Measurements from ENCODE around the gene CCDC192.
"Not testable (repeated sequence)": the region's sequence is repeated elsewhere in the genome, so short reads cannot be mapped to it uniquely, and the experiment has no call there.

CCDC192 gene, protein sequence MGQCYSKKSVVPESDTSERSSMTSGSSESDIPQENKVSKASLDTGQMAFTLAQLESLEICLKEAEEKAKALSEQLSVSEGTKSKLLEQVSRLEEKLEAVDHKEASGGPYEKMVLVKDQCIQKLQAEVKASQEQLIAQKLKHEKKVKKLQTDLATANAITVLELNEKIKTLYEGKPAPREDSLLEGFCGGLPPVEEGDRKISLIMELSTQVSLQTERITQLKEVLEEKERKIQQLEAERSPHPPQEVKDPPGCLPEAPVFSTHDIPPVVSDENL

DNA sequence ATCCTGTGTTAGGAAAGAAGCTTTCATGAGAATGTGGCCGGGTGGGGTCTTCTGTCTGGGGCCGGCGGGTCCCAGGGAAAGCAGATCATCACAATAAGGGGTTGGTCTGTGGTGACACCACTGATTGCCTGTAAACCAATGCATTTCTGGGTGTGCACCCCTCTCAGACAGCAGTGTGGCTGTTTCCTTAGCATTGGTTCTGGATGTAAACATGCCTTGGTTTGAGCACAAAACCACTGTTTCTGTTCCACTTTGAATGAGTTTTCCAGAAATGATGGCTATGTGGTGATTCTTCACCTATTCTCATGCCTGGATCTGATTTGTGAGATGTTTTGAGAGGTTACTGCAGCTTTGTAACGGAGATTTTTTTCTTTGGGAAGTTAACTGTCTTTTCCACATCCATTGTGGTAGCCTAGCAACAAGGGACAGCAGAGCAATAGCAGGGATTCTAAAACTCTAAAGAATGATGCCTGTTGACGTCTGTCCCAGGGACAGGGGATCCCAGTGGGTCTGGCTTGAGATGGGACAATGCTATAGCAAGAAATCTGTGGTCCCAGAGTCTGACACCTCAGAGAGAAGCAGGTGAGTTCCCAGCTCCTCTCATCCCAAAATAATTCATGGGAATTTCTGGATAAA lies at the start of gene CCDC192:
Gene CCDC192 (plus strand): TSS at position 466 of the 636 bp plus-strand sequence. CDS start 55 bp downstream, at position 521.
- no peak for DNase-seq

GRCh38 chr5:127656825-127657224 lies 46.4 kb upstream of the CCDC192 start:
- no peak for DNase-seq

GRCh38 chr5:127660047-127660733 lies 43.0 kb upstream of the CCDC192 start:
- DNase-seq: no peak

DNA sequence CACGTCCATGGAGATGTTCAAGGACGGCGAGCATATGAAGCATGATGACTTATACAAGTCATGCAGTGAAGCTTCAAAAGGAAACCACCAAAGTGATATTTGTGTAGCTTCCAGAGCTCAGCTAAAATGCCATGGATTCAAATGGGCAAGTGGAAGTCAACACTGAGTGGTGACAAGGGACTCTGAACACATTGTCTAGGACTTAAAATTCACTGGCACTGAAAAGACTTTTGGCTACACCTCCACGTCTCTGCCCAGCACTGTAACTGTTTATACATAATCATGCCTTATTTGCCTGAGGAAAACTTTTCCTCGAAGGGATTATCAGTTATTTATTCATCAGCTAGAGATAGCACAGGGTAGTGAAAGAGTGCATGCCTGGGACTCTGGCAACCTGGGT lies 39.1 kb upstream of the CCDC192 start:
- no peak for DNase-seq

GRCh38 chr5:127665641-127666040 lies 37.5 kb upstream of the CCDC192 start:
- DNase-seq: no peak

GRCh38 chr5:127666043-127666716 lies 37.0 kb upstream of the CCDC192 start:
- no peak for DNase-seq

GRCh38 chr5:127667926-127668325 lies 35.3 kb upstream of the CCDC192 start:
- DNase-seq: no peak

- DNase-seq: no peak
Measured at GRCh38 chr5:127671218-127671617, 32.0 kb upstream of the CCDC192 start.

DNA sequence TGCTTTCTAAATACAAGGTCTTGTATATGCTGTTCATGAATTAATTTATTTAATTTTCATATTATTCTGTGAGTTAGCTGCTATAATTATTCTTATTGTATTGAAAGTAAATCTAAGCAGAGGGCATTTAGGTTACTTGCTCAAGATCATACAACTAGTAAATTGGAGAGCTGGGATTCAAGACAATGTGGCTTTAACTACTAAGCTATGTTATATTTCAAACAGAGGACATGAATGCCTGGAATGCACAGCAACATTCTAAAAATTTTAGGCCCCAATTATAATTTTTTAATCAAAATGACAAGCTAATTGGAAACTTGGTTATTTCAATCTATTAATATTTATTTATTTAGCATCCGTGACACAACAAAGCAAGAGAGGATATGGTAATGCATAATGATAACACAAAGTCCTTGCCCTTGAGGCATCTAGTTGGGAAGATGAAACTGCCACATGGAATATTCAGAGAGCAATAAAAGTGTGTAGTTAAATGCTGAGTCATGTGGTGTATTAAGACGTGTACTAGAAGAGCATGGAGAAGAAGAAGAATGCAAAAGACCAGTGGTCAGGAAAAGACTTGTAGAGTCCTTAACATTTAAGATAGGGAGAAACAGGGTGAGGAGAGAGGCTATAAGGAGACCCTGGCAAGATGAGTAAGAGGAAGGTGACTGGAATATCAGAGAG lies 29.9 kb upstream of the CCDC192 start:
- no peak for DNase-seq

DNA sequence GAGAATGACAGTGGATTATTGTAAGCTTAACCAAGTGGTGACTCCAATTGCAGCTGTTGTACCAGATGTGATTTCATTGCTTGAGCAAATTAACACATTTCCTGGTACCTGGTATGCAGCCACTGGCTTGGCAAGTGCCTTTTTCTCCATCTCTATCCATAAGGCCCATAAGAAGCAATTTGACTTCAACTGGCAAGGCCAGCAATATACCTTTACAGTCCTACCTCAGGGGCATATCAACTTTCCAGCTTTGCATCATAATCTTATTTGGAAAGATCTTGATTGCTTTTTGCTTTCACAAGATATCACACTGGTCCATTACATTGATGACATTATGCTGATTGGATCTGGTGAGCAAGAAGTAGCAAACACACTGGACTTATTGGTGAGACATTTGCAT lies 26.2 kb upstream of the CCDC192 start:
- DNase-seq: not testable (repeated sequence)

GRCh38 chr5:127679691-127680330 lies 23.4 kb upstream of the CCDC192 start:
- DNase-seq: not testable (repeated sequence)

- DNase-seq: no peak
Measured at GRCh38 chr5:127680595-127680994, 22.6 kb upstream of the CCDC192 start.

DNA sequence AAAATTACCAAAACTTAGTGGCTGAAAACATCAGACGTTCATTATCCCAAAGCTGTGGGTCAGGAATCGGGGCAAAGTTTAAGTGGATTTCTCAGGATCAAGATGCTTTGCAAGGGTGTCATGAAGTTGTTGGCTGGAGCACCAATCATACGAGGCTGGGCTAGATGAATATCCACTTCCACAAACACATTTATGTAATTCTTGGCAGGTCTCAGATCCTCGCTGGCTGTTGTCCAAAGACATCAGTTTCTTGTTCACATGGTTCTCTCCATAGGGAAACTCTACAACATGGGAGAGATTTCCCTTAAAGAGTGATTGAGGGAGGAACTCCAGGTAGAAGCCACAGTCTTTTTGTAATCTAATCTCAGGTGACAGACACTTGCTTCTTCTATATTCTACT lies 20.2 kb upstream of the CCDC192 start:
- DNase-seq: no peak

GRCh38 chr5:127684726-127685467 lies 18.3 kb upstream of the CCDC192 start:
- no peak for DNase-seq

GRCh38 chr5:127685662-127686061 lies 17.5 kb upstream of the CCDC192 start:
- DNase-seq: no peak

DNA sequence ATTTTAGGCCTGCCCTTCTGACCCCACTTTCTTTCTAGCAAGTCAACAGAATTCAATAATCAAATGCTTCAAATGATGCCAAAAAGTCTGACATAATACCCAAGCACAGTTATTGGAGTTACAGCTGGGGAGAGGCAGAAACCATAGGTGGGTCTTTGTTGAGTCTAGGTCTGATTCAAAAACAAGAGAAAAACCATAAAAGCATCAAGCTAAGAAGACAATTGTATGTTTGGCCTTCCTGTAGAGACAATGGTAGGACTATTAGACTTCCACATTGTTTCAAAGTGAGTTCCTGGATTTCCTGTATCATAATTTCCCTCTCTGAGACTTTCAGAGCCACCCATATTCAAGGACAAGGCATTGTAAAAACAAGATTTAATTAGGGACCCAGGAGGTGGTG lies 16.8 kb upstream of the CCDC192 start:
- DNase-seq: no peak

- no peak for DNase-seq
Measured at GRCh38 chr5:127694518-127695171, 8.5 kb upstream of the CCDC192 start.

GRCh38 chr5:127695346-127695745 lies 7.8 kb upstream of the CCDC192 start:
- peak; percentile 16 for DNase-seq

DNA sequence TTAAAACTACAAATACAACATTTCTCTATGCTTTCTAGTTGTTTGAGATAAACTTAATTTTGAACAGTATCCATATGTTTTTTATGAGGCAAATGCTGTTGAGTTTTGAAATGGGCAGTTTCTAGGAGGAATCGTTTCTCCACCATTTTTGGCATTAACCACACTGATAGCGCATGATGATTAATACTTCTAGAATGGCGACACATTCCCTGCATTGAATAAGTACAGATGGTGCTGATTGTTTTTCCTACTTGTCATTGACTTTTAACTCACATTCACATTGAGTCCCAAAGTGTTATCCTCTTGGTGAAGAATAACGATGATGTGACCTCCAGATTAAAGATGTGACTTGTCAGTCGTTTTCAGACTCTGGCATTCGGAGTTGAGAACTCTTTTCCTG lies 6.5 kb upstream of the CCDC192 start:
- no peak for DNase-seq

DNA sequence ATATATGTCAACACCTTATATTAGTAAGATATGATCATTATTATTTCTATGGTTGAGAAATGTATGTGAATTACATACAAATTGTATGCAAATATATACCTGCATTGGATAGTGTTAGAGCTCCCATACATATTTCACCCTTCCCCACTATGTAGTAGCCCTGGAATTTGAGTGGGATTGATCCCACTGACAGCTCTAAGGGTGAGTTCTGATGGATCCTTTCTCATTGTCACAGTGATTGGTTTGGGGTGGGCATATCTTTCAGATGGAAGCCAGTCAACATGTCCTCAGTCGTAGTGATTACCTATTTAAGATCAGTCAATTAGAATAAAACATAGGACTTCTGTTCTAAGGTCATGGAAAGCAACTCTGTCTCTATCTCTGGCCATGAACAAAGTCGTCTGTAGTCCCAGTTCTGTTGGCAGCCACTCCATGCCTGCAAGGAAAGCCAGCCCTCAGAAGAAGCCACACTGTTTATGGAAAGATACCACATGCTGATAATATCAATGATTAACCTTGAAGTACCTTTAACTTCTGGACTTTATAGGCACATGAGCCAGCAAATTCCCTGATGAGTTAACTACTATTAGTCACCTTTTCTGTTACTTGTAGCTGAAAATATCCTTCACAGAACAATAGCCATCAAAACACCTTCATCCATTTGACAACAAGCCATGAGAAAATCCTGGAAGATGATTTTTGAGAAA lies 5.1 kb upstream of the CCDC192 start:
- no peak for DNase-seq

Measured in NCI-H1694 (cell line).